ENCODE results near the gene CPNE4. TPM values are rescaled to one million over a fixed set of nuclear protein-coding genes. Genes with fewer than 3 reads are reported as not detected.

The CPNE4 gene
- total and polyA plus RNA-seq, 9 of the 15 experiments (the other 6 are each of a cell fraction or from before 2014, with no cell fraction given), result not detected

DNA sequence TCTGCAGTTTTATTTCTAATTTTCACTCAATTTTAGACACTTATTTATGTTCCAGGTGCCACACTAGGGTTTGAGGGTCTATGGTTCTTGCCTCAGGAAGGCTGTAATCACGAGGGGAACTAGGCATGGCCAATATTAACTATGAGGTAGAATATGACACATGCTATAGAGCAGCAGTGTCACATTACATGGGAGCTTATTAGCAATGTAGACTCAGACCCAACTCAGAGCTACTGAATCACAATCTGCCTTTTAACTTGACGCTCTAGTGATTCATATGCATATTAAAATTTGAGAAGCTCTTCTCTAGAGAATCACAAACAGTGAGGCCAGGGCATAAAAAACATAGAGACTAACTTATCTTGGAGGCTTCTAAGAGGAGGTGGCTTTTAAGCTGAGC is 499.2 kb downstream of the CPNE4 start:
- no peak for ATAC-seq
- ChIA-PET POLR2A (interaction anchor here (1.0 kb wide), 1 partner anchor 248 kb away, joined by 3 read pairs; no protein-coding TSS in a partner anchor), CTCF (ENCODE audit: low intra/inter-chr PET ratio) (no interaction called here)
- no peaks in the 10 kb centered on the region for H3K36me3 ChIP-seq (ENCODE audit: control insufficient read depth, insufficient read depth, low read length)
- no peak overlapping the region for H2AFZ ChIP-seq (ENCODE audit: low read depth, low read length)
- 0% methylated on average over 2 of the region's 2 CpGs for WGBS (ENCODE audit: insufficient coverage, low coverage, missing lambda C conversion rate)
- DNase-seq (ENCODE audit: extremely low read depth in 1 of 4, low spot score in 3 of 4), result no peak
- no peak overlapping the region for H3K27ac ChIP-seq (ENCODE audit: extremely low read depth, low read depth, low read length)
- no peaks in the 10 kb centered on the region for H3K9me3 ChIP-seq (replicated peaks; ENCODE audit: control insufficient read depth, insufficient read depth, low read depth, low read length)
- H3K4me1 ChIP-seq (replicated peaks in 1 of 2; ENCODE audit: control insufficient read depth in 2 of 2, insufficient read depth in 2 of 2, low read length in 2 of 2), result no peaks in the 10 kb centered on the region
- no peaks in the 10 kb centered on the region for H4K20me1 ChIP-seq (replicated peaks; ENCODE audit: control insufficient read depth, insufficient read depth, low read length)
- no peaks in the 10 kb centered on the region; a peak in 2 of 5 replicates for H3K27me3 ChIP-seq (ENCODE audit: control insufficient read depth in 2 of 2, insufficient read depth in 2 of 2, low read length in 2 of 2)
- no peak overlapping the region for H3K9ac ChIP-seq (ENCODE audit: insufficient read depth in 1 of 2, low read depth in 2 of 2, low read length in 2 of 2)
- no peaks in the 10 kb centered on the region for H3K79me2 ChIP-seq (ENCODE audit: control insufficient read depth, insufficient read depth, low read length)
- BruUV-seq (replicated peaks), result no TSS peak
- in situ Hi-C loops (cut with MboI) (no loop called here), intact Hi-C loops (cut with micrococcal nuclease) (no loop called here)
- H3K4me2 ChIP-seq (ENCODE audit: insufficient read depth, low read length), result no peak overlapping the region
- FAIRE-seq, result no peak
- H3K4me3 ChIP-seq, result no peak overlapping the region
- H3K9me1 ChIP-seq (ENCODE audit: control insufficient read depth, insufficient read depth, low read length), result no peaks in the 10 kb centered on the region
- TF ChIP-seq, protein P1, sequence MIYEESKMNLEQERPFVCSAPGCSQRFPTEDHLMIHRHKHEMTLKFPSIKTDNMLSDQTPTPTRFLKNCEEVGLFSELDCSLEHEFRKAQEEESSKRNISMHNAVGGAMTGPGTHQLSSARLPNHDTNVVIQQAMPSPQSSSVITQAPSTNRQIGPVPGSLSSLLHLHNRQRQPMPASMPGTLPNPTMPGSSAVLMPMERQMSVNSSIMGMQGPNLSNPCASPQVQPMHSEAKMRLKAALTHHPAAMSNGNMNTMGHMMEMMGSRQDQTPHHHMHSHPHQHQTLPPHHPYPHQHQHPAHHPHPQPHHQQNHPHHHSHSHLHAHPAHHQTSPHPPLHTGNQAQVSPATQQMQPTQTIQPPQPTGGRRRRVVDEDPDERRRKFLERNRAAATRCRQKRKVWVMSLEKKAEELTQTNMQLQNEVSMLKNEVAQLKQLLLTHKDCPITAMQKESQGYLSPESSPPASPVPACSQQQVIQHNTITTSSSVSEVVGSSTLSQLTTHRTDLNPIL (CRISPR knock-in tag; IDR thresholded peaks at IDR 0.05), result no peak
- no peak for TF ChIP-seq BMI1 (IDR thresholded peaks at IDR 0.05; ENCODE audit: low read length)
- TF ChIP-seq RBM34 (IDR thresholded peaks at IDR 0.05; ENCODE audit: borderline replicate concordance, insufficient read depth, low read length), result no peak
- TF ChIP-seq CCAR2 (IDR thresholded peaks at IDR 0.05; ENCODE audit: low read depth, low read length), result no peak
- no peak for TF ChIP-seq U2AF2 (optimal IDR thresholded peaks at IDR 0.05; ENCODE audit: low read depth, low read length)
- TF ChIP-seq ESRRA (IDR thresholded peaks at IDR 0.05; ENCODE audit: borderline replicate concordance, low read depth), result no peak
- TF ChIP-seq, protein P2, sequence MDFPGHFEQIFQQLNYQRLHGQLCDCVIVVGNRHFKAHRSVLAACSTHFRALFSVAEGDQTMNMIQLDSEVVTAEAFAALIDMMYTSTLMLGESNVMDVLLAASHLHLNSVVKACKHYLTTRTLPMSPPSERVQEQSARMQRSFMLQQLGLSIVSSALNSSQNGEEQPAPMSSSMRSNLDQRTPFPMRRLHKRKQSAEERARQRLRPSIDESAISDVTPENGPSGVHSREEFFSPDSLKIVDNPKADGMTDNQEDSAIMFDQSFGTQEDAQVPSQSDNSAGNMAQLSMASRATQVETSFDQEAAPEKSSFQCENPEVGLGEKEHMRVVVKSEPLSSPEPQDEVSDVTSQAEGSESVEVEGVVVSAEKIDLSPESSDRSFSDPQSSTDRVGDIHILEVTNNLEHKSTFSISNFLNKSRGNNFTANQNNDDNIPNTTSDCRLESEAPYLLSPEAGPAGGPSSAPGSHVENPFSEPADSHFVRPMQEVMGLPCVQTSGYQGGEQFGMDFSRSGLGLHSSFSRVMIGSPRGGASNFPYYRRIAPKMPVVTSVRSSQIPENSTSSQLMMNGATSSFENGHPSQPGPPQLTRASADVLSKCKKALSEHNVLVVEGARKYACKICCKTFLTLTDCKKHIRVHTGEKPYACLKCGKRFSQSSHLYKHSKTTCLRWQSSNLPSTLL (IDR thresholded peaks at IDR 0.05), result no peak
- no peak for TF ChIP-seq PTBP1 (IDR thresholded peaks at IDR 0.05; ENCODE audit: low read depth, low read length)
- TF ChIP-seq ZNF253 (CRISPR knock-in tag; conservative IDR thresholded peaks at IDR 0.05), result no peak
- TF ChIP-seq HMGXB4 (CRISPR knock-in tag; IDR thresholded peaks at IDR 0.05), result no peak
- no peak for TF ChIP-seq MECOM (CRISPR knock-in tag; IDR thresholded peaks at IDR 0.05)
- TF ChIP-seq ZNF174 (CRISPR knock-in tag; IDR thresholded peaks at IDR 0.05), result no peak
- TF ChIP-seq, protein P3, sequence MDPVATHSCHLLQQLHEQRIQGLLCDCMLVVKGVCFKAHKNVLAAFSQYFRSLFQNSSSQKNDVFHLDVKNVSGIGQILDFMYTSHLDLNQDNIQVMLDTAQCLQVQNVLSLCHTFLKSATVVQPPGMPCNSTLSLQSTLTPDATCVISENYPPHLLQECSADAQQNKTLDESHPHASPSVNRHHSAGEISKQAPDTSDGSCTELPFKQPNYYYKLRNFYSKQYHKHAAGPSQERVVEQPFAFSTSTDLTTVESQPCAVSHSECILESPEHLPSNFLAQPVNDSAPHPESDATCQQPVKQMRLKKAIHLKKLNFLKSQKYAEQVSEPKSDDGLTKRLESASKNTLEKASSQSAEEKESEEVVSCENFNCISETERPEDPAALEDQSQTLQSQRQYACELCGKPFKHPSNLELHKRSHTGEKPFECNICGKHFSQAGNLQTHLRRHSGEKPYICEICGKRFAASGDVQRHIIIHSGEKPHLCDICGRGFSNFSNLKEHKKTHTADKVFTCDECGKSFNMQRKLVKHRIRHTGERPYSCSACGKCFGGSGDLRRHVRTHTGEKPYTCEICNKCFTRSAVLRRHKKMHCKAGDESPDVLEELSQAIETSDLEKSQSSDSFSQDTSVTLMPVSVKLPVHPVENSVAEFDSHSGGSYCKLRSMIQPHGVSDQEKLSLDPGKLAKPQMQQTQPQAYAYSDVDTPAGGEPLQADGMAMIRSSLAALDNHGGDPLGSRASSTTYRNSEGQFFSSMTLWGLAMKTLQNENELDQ (CRISPR knock-in tag; IDR thresholded peaks at IDR 0.05; ENCODE audit: borderline replicate concordance), result no peak
- no peak for TF ChIP-seq HLTF (IDR thresholded peaks at IDR 0.05)
- no peak for TF ChIP-seq ZNF449 (CRISPR knock-in tag; IDR thresholded peaks at IDR 0.05)

Measured in K562 (cell line).